ENCODE results near the gene ZBED2.
"Not testable (repeated sequence)": the region's sequence is repeated elsewhere in the genome, so short reads cannot be mapped to it uniquely, and the experiment has no call there.

ZBED2 gene, protein sequence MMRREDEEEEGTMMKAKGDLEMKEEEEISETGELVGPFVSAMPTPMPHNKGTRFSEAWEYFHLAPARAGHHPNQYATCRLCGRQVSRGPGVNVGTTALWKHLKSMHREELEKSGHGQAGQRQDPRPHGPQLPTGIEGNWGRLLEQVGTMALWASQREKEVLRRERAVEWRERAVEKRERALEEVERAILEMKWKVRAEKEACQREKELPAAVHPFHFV

DNA sequence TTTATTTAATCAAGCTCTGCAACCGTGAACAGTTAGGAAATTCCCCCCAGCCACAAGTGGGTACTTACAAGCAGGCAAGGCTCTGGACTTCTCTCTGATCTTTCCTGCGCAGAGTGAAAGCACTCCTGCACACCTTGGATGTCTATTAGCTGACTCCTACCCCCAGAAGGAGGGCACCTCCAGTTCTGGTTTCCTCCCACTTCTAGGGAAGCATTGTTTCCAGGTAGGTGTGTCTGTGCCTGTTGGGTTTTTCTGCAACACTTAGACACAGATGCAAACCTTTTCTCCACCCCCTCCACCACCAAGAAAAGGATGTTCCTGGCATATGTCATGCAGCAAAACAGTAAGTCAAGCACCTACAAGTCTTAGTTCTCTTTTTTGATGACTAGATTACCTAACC, at the start of gene ZBED2:
Gene ZBED2 (minus strand): TSS at position 115 of the 400 bp plus-strand sequence. CDS start 1,145 bp downstream, outside the sequence.
- no peak for DNase-seq (ENCODE audit: low read depth, low spot score)

DNA sequence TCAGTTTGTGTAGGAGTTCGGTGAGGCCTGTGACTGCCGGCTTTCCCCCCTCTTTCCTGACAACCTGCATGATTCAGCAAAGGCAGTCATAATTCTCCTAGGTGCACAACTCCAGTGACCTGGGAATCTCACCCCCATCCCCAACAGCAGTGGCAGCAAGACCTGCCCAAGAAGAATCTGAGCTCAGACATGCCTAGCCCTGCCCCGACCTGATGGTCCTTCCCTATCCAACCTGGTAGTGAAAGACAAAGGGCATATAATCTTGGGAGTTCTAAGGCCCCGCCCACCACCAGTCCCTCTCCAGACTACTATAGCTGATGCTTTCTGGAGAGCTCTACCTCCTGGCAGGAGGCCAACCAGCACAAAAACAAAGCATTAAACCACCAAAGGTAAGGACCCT, 44.2 kb upstream of the ZBED2 start:
- no peak for DNase-seq (ENCODE audit: low read depth, low spot score)

DNA sequence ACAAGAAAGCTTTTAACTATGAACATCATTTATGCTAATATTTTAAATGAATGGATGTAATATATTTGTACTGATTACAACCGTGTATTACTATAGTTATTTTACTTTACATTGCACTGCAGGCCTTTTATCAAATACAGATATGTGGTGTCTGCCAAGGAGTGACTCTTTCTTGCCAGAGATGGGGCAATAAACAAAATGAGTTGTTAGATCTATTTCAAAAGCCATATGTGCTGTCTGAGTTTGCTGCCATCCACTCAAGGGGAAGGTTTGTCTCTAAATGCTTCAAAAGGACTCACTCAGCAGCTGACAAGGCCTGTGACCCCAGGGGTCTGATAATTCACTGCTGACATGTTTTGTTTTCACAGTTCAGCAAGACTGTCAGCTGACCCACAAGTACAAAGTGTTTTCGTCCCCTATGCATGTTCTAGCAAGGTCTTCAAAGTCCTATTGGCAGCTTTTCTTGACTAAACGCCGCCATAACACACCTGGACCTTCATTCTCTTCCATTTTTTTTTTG, 41.3 kb upstream of the ZBED2 start:
- peak; percentile 40 for DNase-seq (ENCODE audit: low read depth, low spot score)

DNA sequence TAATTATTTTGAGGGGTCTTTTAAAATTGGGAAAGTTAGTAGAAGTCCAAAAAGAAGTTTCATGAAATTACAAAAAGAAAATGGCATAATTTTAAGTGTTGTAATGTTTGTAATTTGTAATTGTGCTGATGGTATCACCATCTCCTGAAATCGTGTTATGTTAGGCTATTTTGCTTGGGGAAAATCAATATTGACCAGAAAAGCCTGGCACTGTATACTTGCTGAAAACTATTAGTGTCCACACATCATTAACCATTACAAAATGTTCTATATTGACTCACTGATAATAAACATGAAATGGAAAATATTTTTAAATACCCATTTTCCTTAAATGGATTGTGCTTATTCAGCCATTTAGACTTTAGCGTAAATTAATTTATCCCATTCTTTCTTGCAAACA, 40.3 kb upstream of the ZBED2 start:
- no peak for DNase-seq (ENCODE audit: low read depth, low spot score)

DNA sequence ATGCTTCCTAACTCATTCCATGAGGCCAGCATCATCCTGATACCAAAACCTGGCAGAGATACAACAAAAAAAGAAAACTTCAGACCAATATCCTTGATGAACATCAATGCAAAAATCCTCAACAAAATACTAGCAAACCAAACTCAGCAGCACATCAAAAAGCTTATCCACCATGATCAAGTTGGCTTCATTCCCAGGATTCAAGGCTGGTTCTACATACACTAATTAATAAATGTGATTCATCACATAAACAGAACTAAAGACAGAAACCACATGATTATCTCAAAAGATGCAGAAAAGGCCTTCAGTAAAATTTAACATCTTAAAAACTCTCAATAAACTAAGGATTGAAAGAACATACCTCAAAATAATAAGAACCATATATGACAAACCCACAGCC, 35.5 kb upstream of the ZBED2 start:
- not testable (repeated sequence) for DNase-seq (ENCODE audit: low read depth, low spot score)

DNA sequence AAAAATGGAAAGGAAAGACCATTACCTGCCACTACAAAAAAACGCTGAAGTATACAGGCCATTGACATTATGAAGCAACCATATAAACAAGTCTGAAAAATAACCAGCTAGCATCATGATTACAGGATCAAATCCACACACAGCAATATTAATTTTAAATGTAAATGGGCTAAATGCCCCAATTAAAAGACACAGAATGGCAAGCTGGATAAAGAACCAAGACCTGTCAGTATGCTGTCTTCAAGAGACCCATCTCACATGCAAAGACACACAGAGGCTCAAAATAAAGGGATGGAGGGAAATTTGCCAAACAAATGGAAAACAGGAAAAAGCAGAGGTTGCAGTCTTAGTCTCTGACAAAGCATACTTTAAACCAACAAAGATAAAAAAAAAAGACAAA, 33.9 kb upstream of the ZBED2 start:
- DNase-seq (ENCODE audit: low read depth, low spot score): not testable (repeated sequence)

DNA sequence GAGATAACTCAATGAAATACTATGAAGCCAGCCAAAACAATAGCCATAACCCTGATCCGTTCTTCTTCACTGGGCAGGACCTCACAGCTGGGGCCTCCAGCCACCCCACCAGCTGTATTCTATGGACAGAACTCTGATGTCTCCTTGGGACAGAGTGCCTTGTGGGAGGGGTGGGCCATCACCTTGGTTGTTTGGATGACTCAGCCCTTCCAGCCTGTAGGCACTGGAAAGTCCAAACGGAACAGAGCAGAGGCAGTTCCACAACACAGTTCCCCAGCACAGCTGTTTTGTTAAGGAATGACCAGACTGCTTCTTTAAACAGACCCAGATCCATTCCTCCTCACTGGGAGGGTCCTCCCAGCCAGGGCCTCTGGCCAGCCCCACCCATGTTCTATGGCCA, 31.9 kb upstream of the ZBED2 start:
- DNase-seq (ENCODE audit: low read depth, low spot score): no peak

DNA sequence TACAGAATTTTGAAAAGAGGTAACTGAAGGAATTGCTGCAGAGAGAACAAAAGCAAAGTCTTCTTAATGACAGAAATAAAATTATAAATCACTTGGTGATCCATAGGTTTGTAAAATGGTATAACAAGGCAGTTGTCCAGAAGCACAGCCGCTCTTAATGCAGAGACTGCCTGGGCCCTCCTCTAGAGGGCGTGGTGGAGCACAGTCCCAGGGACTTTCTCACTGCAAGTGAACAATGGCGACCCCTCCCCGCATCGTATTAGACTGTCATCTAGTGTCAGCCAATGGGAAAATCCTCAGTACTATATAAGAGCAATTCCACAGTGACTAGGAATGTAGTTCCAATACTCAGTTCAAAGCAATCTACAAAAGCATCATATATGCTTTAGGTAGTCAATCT, 26.4 kb upstream of the ZBED2 start:
- peak; percentile 56 for DNase-seq (ENCODE audit: low read depth, low spot score)

DNA sequence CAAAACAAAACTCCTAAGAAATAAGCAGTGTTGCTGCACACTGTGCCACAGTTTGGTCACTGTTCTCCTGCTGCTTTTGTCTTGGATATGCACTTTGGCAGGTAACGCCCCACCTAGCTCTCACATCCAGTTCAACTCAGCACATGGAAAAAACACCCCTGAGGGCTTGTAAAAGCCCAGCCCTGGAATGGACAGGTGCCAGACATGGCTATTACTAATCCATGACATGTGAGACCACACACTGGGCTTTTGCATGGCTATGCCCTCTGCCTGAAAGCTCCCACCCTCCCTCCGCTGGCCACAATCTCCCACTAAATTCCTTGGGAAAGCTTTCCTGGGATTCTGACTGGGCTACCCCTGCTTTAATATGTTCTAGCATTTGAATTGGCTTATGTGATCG, 24.7 kb upstream of the ZBED2 start:
- DNase-seq (ENCODE audit: low read depth, low spot score): peak; percentile 40

DNA sequence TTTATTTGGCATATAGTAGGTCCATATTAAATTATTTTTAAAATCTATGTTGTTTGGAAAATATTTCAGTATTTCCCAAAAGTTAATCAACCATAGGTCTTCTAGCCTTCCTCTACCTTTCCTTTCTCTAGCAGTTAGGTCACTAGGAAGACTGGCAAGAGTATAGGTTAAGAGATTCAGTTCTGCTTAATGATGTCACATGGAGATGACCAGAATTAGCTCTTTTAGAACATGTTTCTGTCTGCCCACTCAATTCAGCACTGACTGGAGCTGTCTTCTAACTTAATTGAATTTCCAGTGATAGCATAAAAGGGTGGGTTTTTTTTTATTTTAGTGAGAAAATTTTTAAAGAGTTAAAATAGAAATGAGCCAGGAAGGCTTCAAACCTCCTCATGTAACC, 23.8 kb upstream of the ZBED2 start:
- no peak for DNase-seq (ENCODE audit: low read depth, low spot score)

DNA sequence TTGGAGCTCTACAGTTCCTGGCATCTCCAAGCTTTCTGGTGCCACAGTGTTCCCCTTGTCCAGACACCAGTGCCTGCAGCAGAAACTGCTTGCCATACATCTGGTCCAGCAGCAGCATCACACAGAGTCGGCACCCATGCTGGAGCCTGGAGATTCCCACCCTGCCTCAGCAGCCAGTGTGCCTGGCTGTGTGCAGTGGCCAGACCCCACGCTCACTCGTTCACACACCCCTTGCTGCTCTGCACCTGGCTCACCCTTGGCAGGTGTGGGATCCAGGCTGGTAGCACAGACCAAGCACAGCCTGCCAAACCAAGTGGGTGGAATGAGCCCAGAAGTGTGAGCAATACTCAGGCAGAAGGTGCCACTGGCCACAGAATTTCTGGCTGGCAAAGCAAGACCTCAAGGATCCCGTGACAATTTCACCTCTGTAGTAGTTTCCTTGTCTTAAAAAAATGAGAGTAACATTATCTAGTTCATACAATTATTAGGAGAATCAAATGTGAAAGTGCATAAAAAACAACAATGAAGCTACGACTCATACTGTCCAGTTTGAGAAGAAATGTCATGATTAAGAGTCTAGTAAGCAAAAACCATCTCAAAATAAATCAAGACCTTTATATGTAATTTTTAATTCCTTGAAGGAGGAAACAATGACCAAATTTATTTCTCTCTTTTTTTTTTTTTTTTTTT, 22.9 kb upstream of the ZBED2 start:
- DNase-seq (ENCODE audit: low read depth, low spot score): no peak

DNA sequence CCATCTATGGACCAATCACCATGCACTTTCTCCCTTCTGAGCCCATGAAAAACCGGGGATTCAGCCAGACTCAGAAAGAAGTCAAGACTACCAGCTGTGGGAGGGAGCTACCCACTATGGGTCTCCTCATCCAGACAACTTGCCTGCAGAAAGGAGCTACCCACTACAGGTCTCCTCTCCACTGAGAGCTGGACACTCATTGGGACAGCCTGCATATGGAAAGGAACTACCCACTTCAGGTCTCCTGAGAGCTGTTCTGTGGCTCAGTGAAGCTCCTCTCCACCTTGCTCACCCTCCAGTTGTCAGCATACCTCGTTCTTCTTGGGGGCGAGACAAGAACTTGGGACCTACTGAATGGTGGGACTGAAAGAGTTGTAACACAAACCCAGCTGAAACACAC, 22.3 kb upstream of the ZBED2 start:
- no peak for DNase-seq (ENCODE audit: low read depth, low spot score)

DNA sequence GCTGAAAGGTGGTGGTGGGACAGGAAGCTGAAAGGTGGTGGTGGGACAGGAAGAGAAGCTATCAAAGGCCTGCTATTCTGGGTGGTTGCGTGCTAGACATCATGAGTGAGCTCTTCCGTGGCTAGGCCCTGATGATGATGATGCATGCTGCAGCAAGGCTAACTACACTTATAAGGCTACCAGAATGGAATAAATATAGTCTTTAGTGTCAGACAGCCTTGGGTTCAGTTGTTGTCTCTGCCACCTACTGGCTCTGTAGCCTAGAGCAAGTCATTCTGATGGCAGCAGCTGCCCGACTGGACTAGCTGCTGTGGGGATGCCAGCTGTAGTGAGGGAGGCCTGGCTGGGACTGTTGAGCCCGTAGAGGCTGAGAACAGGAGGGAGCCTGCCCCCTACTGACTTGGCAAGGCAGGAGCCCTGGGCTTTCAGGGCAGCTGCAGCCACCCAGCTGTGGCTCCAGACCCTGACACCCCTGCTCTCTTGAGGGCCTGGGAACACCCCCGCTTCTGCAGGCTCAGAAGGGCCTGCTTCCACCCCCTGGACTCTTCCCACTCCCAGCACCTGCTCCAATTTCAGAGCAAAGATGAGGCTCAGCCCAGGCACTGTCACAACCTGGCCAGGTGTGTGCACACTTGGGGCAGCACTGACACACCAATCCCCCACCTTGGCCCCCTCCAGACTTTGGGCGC, 21.4 kb upstream of the ZBED2 start:
- DNase-seq (ENCODE audit: low read depth, low spot score): no peak

DNA sequence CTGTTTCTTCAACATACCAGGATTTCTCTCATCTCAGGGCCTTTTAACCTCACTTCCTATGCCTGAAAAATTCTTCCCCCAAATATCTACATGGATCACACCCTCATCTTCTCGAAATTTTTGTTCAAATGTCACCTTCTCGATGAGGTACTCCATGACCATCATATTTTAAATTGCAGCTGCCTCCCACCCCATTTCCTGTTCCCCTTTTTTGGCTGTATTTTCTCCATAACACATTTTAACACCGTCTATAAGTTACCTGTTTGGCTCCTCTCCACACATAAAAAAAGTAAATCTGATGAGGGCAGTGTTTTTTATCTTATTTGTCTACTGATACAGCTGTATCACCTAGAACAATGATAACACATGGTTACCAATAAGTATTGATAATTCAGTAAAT, 20.7 kb upstream of the ZBED2 start:
- DNase-seq (ENCODE audit: low read depth, low spot score): no peak

DNA sequence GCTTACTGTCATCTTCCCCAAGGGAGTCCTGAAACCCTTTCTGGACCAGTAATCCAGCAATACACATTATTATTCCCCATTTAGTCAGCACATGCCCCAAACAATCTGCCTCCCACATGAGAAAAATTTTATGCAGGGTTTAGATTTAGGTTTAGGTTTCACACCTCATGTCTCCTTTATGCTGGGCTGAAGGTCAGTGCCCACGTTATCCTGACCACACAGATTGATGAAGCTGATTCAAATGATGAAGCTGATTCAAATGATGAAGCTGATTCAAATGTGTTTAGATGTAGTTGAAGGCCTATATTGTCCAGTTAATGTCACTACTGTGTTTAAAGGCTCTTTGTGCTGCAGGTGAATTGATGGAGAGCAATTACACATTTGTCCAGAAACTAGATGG, 18.1 kb upstream of the ZBED2 start:
- DNase-seq (ENCODE audit: low read depth, low spot score): no peak

DNA sequence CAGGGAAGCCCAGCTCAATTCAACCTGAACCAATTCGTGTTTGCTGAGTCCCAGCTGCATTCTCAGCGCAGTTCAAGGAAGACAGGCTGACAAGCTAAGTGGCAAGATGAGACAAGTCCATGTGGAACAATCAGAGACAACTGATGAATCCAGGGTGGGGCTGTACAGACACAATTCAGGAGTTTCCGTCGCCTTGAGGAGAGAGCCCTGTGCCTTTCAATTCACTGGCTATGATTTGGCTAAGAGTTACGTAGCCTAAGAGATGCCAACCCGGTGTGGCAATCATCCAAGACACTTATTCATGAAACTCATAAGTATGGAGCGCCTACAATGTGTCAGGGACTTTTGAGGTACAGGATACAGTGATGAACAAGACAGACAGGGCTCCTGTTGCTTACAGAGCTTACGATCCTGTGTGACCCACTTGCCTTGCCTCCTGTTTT, 15.5 kb upstream of the ZBED2 start:
- no peak for DNase-seq (ENCODE audit: low read depth, low spot score)

DNA sequence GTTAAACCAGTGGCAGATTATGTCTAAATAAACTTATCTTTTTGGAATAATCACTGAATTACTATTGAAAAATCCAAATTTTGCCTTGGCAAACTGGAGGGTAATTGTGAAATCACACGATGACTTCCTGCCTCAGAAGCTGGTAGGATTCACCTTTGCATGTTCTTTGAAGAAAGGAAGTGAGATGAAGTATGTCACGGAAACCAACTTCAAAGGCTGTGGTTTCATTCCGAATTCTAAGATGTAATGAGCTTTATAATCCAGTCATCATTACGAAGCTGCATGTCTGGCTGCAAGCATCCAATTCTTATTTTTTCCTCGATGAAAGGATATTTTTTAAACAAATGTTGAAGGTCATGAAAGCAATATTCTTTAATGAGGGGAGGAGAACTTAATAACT, 15.0 kb upstream of the ZBED2 start:
- DNase-seq (ENCODE audit: low read depth, low spot score): no peak

DNA sequence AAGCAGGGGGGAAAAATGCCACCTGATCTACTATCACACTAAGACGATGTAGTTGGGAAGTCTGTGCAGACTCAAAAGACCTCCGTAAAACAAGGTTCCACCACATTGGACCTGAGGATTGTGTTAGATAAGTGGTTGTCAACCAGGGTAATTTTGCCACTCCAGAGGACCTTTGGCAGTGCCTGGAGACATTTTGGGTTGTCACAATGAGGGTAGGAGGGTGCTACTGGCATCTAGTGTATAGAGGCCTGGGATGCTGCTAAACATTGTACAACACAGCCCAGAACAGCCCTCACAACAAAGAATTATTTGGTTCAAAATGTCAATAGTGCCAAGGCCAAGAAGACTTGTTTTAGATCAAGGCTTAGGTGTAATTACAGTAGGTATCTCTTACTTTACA, 14.6 kb upstream of the ZBED2 start:
- no peak for DNase-seq (ENCODE audit: low read depth, low spot score)

DNA sequence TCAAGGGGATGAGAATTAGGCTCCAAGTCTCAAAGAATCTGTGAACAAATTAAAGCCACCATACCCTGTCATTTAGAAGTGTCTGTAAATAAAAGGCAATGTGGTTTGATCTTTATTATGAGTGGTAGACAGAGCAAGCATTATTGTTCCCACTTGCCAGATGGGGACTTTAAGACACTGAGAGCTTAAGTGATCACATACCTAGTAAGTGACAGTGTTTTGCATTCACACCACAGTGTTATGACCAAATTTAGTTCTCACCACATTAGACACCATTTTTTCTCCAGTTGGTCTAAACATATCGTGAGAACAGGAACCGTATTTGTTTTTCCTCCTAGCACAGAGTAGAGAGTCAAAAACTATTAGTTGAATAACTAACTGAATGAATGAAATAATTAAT, 13.2 kb upstream of the ZBED2 start:
- no peak for DNase-seq (ENCODE audit: low read depth, low spot score)

DNA sequence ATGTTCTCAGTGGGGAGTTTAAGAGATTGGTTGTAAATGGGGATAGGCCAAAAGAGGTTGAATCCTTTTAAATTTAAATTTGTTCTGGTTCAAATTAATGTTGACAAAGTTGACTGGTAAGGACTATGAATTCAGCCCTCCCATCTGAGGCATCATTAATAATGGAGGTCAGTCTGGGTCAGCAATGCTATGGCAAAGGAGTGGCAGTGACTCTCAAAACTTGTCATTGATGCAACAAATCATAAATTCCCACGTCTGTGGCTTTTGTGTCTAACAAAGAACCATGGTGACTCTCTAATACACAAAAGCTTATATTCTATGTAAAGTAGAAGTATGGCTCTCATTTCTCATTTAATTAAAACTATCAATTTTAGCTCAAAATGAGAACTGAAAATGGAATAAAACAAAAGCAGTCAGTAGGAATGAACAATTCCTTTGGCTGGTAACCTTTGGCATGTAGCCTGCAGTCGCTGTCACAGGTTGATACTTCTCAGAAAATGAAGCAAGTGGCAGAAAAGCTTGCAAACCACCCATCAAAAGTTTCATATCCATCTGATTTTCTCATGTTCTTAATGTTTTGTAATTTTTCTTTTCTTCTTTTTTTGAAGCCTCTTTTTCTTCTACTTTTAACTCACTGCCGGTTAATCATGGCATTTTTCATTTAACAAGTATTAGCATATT, 12.2 kb upstream of the ZBED2 start:
- no peak for DNase-seq (ENCODE audit: low read depth, low spot score)

DNA sequence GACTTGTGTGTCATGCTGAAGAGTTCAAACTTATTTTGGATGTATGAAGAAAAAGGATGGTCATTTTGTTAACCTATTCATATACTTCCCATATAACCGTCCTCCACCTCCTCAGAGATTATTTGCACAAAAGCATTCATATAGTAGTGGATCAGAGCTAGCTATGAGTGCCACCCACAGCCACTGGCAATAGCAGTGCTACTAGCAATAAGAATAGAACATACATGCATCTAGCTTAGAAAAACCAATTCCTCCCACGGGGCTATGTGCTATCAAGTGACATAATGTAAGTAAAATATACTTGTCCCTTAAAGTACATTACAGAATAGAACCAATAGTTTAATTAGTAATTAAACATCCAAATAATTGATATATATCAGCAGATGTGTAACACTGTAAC, 10.3 kb upstream of the ZBED2 start:
- no peak for DNase-seq (ENCODE audit: low read depth, low spot score)

DNA sequence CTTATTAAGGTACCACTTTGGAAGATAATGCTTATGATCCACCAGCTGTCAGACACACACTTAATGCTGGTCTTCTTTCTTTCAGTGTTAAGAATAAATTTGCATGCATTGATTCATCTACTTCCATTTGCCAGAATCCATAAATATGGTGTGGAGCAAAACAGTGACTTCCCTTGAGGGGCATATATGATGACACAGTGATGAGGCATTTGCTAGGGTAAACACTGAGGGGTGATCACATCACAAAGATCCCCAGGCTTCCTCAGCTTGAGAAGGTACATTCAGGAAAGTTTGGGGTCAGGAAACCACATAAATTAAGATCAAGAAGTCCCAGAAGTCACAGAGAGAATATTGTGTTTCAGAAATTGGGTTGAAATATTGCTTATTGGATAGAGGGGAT, 9.9 kb upstream of the ZBED2 start:
- no peak for DNase-seq (ENCODE audit: low read depth, low spot score)

Measured in ELF-1 (cell line).